ENCODE data around the gene PHLPP1.
A peak's percentile ranks its signal among the peaks of the same experiment; 100 is the strongest.

Gene PHLPP1

DNA sequence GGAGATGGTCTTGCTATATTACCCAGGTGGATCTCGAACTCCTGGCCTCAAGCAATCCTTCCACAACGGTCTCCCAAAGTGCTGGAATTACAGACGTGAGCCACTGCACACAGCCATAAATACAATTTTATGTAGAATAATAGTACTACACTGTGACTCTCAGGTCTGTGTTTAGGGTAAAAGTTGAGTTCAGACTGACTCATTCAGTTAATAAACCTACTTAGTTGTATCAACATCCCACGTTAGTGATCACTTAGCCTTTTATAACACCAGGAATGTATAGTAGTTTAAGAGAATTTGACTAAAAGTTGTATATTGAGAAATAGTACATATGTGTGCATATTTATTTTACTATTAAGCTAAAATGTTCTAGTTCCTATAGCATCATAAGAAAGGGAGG, 237.5 kb downstream of the PHLPP1 start:
- FAIRE-seq, result no peak

DNA sequence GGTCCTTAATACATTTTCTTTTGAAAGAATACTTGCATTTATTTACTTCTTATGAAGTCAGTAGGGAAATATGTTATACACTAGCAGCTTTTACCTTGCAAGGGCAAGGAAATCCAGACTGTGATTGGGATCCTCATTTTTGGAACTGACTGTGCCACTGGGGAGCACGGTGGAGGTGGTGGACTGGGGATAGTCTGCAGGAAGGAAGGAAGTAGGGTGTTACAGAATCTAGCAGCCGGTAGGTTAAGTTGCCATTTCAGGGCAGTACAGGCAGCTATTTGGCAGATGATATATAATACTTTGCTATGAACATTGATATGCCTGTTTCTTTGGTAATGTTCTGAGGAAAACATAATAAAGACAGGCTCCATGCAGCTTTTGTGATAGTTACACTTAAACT, 238.3 kb downstream of the PHLPP1 start:
- FAIRE-seq, result no peak

DNA sequence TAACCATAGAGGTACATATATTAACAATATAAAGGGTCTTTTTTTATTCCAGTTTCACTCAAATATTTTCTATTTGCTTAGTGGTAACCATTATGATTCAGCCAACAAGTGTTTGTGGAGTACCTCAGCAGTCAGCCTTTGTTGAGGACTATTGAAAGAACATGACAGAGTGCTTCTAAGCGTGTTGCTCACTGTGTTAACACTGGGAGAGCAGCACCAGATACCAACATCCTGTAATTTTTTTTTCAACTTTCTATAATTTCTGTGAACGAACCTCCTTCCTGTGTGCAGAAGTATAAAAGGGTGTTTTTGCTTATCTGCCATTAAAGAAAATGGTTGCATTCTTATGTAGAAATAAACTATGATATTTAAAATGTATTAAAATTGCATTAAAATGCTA, 239.0 kb downstream of the PHLPP1 start:
- FAIRE-seq, result no peak

DNA sequence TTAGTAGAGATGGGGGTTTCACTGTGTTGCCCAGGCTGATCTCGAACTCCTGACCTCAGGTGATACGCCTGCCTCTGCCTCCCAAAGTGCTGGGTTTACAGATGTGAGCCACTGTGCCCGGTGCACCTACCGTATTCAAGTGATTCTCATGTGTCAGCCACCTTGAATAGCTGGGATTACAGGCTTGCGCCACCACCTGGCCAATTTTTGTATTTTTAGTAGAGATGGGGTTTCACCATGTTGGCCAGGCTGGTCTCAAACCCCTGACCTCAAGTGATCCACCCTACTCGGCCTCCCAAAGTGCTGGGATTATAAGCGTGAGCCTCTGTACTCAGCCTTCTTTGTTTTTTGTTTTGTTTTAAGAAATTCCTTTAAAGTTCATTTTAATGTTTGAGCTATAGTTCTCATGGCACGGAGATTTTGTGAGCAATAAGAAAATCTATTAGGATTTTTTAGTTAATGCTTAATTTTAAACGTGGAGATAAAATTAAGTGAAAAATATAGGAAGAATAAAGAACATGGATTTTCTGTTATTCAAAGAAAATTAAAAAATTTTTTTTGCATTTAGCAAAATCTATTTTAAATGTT, 242.6 kb downstream of the PHLPP1 start:
- FAIRE-seq, result peak; percentile 33

DNA sequence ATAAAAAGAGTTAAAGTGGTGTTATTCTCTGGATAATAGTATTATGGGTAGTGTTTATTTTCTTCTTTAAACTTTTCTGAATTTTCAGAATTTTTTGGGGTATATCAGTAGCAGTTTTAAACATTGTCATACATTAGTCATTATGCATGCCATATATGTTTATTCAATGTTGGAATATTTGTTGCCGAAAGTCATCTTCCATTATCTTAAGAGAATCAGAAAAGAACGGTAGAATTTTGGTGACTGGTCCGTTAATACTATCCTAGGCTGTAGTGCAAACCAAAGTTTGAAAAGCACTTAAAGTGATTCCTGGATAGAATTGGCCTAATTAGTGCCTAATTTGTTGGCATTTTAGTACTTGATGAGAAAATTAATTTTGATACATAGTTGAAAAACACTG, 244.1 kb downstream of the PHLPP1 start:
- no peak for FAIRE-seq

DNA sequence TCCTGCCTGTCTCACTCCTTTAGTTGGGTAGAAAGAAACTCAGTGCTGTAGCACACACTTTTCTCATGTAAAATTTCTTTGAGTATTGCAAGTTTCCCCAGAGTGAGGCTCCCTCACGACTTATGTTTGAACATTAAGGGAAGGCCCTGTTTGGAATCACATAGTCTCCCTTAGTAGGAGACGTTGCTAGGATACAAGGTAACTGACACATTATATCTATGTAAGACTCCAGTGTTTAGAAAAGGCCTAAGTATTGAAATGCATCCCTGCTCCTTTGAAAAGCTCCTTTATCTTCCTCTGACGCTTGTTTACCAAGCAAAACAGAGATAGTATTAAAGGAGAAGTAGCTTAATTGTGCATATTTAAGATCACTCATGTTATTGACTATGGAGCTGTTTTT, 248.2 kb downstream of the PHLPP1 start:
- FAIRE-seq, result no peak

DNA sequence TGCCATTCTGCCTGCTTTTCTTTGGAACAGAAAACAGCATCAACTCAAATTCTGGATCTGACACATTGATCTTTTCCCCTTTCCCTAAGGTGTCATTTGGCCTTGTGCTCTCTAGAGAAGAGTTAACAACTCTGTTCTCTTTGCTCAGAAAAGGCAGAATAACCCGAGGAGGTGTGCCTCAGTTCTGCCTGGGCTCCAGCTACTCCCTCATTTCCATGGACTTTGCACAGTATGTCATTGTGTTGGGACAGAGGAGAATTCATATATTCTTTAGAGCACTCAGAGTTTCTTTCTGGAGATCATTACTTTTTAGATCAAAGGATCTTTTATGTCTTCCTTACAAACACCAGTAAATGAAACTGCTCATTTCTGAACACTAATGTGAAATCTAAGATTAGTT, 249.1 kb downstream of the PHLPP1 start:
- FAIRE-seq, result no peak

DNA sequence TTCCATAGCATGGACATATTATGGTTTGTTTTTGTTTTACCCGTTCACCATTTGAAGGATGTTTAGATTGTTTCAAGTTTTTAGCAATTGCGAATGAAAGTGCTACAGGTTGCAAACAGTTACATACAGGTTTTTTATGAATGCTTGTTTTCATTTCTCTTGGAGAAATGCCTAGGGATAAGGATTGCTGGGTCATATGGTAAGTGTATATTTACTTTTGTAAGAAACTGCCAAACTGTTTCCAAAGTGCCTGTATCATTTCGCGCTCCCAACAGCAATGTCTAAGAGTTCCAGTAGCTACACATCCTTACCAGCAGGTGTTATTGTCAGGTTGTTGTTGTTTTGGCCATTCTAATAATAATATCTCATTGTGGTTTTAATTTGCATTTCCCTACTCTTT, 251.7 kb downstream of the PHLPP1 start:
- FAIRE-seq, result no peak

DNA sequence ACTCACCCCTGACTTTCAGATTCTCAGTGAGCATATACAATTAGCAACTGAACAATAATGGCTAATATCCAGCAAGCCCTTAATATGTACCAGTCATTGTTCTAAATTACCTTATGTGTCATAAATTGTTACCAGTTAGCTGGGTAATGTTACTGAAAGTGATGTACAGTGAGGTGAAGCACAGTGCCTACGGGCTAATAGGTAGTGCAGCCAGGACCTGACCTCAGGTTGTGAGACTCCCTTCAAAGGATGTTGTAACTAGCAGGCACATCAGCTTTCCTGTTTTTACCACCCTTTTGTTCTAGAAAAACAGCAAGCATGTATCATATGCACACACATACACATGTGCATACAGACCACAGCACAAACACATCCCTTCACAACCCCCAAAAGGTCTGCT, 258.3 kb downstream of the PHLPP1 start:
- FAIRE-seq, result no peak

DNA sequence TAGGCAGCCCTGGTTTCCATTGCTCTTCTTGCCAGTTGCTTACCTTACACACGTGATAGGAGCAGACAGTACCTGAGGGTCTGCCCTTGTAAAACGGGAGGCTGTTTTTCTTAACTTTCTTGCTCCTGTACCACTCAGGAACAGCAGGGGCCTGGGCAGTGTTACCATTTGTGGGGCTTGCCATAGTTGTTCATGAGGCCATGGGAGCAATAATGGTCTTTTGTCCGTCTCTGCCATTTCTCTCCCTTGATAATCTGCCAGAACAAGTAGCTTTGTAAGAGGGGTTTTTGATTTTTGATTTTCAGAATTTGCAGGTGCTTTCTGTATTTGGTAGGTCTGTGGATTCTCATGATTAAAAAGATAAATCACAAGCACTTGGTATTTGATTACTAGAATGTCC, 259.0 kb downstream of the PHLPP1 start:
- no peak for FAIRE-seq

DNA sequence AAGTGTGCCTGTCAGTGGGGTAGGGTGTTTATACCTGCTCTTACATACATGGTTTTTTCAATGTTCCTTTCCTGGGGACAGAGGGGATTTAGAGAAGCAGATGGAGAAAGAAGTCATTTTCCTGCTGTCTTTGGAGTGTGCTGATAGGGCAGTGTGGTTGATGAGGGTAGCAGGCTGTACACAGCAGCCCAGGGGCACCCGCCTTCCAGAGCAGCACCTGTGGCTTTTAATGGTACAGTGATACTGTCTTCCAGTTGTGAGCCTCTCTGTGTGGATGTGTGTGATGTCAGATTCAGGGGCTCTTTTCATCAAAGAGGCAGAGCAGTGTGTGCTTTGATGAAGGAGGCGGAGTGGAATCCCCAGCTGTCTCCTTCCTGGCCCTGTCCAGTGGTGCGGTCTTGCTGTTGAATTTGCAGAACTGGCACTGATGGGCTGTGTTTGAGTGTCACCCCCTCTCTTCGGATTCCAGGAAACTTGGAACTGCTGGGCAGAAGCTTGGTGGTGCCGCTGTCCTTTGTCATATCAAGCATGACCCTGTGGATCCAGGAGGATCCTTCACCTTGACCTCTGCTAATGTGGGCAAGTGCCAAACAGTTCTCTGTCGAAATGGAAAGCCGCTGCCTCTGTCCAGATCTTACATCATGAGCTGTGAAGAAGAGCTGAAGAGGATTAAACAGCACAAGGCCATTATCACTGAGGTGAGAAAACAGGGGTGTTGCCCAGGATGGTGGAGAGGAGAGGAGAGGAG, 259.8 kb downstream of the PHLPP1 start:
- no peak for FAIRE-seq

DNA sequence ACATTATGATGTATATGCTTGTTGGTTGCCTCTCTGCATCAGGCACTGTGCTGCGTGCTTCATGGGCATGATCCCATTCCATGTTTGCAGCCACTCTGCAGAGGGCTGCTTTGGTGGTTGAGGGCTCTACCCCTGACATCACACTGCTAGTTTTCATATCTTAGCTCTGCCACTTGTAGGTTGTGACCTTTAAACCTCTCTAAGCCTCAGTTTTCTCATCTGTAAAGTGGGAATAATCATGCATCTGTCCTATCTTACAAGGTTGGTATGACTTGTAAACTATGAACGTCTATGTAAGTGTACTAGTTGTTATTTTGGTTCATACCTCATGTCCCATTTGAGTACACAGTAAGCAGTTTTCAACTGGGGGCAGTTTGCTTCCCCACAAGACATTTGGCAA, 260.4 kb downstream of the PHLPP1 start:
- no peak for FAIRE-seq

DNA sequence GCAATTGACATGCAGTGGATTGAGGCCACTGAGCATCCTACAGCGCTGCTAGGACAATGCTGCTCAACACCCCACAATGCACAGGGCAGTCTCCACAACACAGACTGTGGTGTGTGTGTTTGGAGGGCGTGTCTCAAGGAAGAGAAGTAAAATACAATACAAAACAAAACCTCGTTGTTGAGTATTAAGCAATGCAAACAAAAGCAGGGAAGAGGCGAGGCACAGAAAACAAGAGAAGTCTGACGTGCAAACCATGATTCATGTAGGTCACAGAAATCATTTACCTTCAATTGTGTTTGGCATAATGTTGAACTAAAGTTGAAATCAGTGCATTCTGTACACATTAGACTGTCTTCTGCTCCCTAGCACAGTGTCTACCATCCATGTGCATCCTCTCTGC, 260.9 kb downstream of the PHLPP1 start:
- FAIRE-seq, result no peak

DNA sequence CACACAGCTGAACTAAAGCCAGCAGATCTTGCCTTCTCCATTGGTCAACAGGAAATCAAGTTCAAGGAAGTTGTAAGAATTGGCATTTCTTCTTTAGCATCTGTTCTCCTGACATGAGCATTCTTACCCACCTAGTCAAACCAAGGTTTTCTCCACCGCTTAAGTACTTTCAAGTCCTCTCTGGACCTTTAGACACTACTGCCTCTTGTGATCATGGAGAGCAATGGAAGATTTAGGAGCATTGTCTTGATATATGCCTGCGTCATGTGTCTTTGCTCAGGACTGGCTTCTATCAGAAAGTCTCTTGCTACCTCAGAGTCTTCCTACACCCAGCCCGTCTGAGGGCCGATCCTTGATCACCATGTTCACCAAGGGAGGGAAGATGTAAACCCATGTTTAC, 262.2 kb downstream of the PHLPP1 start:
- no peak for FAIRE-seq

DNA sequence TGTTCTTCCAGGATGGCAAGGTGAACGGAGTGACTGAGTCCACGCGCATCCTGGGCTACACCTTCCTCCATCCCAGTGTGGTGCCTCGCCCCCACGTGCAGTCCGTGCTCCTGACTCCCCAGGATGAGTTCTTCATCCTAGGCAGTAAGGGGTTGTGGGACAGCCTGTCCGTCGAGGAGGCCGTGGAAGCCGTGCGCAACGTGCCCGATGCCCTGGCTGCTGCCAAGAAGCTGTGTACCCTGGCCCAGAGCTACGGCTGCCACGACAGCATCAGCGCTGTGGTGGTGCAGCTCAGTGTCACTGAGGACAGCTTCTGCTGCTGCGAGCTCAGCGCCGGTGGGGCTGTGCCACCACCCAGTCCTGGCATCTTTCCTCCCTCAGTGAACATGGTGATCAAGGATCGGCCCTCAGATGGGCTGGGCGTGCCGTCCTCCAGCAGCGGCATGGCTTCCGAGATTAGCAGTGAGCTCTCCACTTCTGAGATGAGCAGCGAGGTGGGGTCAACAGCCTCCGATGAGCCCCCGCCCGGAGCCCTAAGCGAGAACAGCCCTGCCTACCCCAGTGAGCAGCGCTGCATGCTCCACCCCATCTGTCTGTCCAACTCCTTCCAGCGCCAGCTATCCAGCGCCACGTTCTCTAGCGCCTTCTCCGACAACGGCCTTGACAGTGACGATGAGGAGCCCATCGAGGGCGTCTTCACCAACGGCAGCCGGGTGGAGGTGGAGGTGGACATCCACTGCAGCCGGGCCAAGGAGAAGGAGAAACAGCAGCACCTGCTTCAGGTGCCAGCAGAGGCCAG, 263.1 kb downstream of the PHLPP1 start:
- FAIRE-seq, result no peak

DNA sequence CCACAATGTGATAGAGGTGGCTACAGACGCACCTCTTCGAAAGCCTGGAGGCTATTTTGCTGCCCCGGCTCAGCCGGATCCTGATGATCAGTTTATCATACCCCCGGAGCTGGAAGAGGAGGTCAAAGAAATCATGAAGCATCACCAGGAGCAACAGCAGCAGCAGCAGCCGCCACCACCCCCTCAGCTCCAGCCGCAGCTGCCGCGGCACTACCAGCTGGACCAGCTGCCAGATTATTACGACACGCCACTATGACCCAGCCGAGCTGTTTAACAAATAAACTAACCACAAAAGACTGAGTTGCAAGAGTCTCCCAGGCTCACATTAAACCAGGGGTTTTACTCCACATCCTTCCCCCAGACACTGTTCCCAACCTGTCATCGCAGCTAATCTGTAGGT, 263.8 kb downstream of the PHLPP1 start:
- no peak for FAIRE-seq

DNA sequence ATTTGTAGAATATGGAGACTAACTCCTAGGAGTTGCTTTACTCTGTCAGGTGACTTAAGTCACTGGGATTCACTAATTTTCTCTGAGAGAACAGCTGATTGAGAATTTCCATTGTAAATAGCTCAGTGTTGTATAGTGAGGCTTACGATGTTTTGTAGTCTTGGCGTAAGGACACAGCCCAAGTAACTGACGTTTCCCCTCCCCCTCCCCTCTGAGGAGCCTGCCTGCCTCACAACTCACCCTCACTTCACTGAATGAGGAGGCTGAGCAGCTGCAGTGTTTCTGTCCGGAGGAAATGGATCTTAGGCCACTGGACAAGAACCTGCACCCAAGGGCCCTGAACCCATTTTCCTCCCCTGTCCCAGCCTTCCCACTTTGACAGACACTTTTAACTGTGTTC, 264.6 kb downstream of the PHLPP1 start:
- no peak for FAIRE-seq

DNA sequence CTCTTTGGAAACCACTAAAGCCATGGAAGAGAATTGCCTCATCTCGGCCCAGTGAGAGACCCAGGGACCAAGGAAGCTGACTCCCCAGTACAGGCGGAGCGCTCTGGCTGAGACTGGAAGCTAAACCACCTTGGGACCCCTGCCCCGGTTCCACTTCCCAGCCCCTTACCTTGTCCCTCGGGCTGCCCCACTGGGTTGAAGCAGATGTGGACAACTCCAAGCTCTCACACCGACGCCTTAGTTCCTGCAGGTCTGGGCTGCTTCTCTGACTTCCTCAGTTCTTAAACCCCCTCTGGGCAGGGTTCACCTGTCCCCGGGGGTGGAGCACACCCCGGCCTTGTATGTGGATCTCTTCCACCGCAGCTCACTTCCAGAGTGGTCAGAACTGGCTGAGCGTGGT, 266.2 kb downstream of the PHLPP1 start:
- FAIRE-seq, result no peak

DNA sequence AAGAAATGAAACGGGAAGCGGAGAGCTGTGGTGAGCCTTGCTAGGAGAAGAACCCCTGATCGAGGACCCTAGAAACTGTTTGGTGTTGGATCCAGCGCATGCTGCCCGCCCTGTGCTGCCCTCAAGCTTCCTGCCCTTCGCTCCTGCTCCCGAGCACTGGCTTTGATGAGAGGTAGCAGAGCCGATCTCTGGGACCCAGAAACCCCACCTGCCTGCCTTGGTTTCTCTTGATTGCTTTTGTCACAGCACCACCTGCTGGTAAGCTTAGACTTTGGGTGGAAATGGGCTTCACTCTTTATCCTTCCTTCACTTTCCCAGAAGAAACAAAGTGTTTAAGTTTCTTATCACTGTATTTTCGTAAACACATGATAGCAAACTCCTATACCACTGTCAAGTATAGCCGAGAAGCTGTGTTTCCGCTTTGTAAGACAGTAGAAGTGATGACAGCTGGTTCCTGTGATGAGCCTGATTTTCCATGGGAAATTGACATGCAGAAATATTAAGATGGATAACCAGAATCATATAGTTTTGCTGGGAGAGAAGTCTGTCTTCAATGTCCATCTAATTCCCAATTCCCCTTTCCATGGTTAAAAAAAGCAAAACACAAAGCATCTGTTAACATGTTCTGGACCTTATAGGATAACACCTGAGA, 267.4 kb downstream of the PHLPP1 start:
- peak; percentile 58 for FAIRE-seq

DNA sequence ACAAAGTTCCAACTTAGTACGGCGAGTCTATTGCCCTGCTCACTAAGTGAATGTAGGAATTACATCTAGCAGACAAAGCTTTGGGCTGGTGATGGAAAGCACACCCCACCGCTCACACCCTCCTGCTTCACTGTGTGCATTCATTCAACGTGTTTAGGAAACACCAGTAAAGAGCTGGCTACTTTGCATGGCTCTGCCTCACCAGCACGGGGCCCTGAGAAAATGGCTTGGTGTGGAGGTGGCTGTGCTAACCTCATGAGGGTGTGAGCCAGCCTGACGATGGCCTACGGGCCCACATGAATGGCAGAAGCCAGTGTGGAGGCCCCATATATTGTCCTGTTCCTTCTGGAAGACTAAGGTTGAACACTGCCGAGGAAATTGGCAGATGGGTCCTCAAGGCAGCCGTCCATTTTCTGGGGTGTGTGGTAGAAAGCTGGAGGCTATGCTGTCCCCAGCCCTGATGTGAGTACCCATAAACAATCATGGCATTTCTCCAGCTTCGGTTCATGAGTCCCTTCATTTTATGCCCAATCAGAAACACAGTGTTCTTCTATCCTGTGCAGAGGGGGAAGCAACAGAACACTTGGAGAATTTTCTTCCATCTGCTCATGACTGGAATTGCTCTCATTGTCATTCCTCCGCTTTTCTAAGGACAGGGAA, 269.4 kb downstream of the PHLPP1 start:
- no peak for FAIRE-seq

DNA sequence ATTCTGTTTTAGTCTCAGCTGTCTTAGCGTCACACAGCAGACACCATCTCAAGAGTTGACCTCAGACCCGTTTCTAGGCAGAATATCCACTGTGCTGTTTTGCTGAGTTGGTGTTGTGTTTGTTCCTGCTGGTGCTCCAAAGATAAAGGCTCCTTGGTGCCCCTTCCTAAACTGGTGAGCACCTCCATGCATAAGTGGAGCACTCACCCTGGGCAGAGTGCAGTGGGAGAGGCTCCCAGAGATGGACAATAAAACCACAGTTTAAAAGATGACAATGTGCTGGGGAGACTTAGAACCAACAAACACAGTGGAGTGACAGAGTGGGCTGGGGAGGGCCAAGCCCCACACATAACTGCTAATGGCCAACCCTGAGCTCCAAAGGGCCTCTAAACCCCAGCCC, 271.1 kb downstream of the PHLPP1 start:
- no peak for FAIRE-seq

DNA sequence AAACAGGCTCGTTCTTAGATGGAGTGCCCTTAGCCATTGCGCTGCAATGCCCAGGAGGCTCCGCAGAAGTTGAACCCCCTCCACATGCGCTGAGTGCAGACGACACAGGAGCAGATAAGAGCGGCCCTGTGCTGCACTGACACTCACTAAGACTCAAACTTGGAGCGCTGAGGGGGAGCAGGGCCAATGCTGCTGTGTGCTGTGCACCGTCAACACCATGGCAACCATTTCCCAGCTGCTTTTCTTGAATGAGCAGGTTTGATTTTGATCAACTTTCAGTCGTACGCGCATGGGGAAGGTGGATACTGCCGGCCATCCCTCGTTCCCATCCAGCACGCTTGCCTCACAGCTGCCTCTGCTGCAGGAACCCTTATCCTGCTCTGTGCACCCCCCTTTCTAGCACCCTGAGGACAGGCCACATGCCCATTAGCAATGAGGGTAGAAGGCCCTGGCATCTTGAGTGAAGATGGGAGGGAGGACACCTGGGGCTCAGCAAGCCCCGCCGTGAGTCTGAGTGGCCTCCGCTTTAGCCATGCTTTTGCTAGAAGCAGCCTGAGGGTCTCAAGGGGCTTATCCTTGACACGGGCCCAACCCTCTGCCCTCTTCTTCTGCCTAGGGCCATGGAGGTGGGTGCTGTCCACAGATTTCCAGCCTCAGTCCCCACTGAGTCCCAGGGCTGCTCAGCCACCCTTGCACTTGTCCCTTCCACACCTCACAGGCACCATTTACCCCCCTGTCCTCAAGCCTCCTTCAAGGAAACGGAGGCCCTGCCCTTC, 271.9 kb downstream of the PHLPP1 start:
- no peak for FAIRE-seq
